GM12878 (cell line): ENCODE measurements around the gene TMEM201. TPM values are rescaled to one million over a fixed set of nuclear protein-coding genes. Genes with fewer than 3 reads are reported as not detected.
A peak's percentile ranks its signal among the peaks of the same experiment; 100 is the strongest.

ENCODE experiments used
- BRCA1 ChIP-seq: IDR thresholded peaks from 2 replicates; pipeline ENCODE4 v1.6.1; 2011; ENCODE audit warnings: low read depth, low read length, improper control_type of control experiment
- CHD1 ChIP-seq: IDR thresholded peaks from 2 replicates; pipeline ENCODE4 v1.6.1; 2012; ENCODE audit warnings: low read depth, low read length, improper control_type of control experiment
- FOXM1 ChIP-seq: IDR thresholded peaks from 2 replicates; pipeline ENCODE4 v1.6.1; 2012; ENCODE audit warnings: low read depth, mild to moderate bottlenecking, inconsistent platforms, low read length, moderate library complexity
- GATAD2B ChIP-seq: fragments of 450-650 bp; conservative IDR thresholded peaks from 2 replicates; pipeline ENCODE4 v1.6.1; 2017; ENCODE audit warnings: low read depth, mild to moderate bottlenecking, moderate library complexity
- KAT2A ChIP-seq: conservative IDR thresholded peaks from 2 replicates; pipeline ENCODE4 v1.6.1; 2011; ENCODE audit warnings: low read depth, low read length; ENCODE audit not compliant: control insufficient read depth
- KDM1A ChIP-seq: fragments of 200-600 bp; sonication (generic); IDR thresholded peaks from 2 replicates; pipeline ENCODE4 v1.6.1; 2016; ENCODE audit warnings: borderline replicate concordance
- MXI1 ChIP-seq: fragments of 150-350 bp; IDR thresholded peaks from 2 replicates; pipeline ENCODE4 v1.6.1; 2011; ENCODE audit warnings: low read depth, mild to moderate bottlenecking, inconsistent platforms, low read length, improper control_type of control experiment
- MYB ChIP-seq: fragments of 150-350 bp; IDR thresholded peaks from 2 replicates; pipeline ENCODE4 v1.6.1; 2014; ENCODE audit warnings: mild to moderate bottlenecking, low read depth, low read length, borderline replicate concordance
- NFXL1 ChIP-seq: fragments of 450-650 bp; IDR thresholded peaks from 2 replicates; pipeline ENCODE4 v1.6.1; 2017; ENCODE audit warnings: antibody characterized with exemption, mild to moderate bottlenecking, borderline replicate concordance
- SIX5 ChIP-seq: IDR thresholded peaks from 2 replicates; pipeline ENCODE4 v1.6.1; 2011; ENCODE audit warnings: mild to moderate bottlenecking, low read depth, low read length, moderate library complexity; ENCODE audit not compliant: severe bottlenecking
- polyA plus RNA-seq, 11 experiments: library from polyadenylated mRNA; depleted of rRNA in 4 of 11; unstranded in 6 of 11; stranded (reverse) in 5 of 11; fragments of >200 nt; fragmentation: Nextera tagmentation in 4 of 11; fragmentation: Illumina TruSeq in 1 of 11; extraction: Ambion mirVana in 4 of 11; extraction: Trizol in 1 of 11; gene quantifications; 1 replicate in 1 of 11; 2 replicates in 10 of 11; pipeline versions ENCODE4 v1.2.1 to v1.2.3, GENCODE V29; 2011 to 2016; ENCODE audit warnings: inconsistent platforms in 2 of 11, missing spikeins in 2 of 11, low read depth in 1 of 11
- total RNA-seq, 4 experiments: library from RNA; depleted of rRNA in 3 of 4; stranded (reverse); fragments of >200 nt in 3 of 4; fragmentation: Illumina TruSeq in 1 of 4; extraction: Trizol in 1 of 4; gene quantifications; 2 replicates each; pipeline versions ENCODE4 v1.2.1 to v1.2.3, GENCODE V29; 2013 to 2021
- TF ChIP-seq, protein P1 (sequence below): fragments of 450-650 bp; IDR thresholded peaks from 2 replicates; pipeline ENCODE4 v1.6.1; 2017; ENCODE audit warnings: antibody characterized with exemption, mild to moderate bottlenecking, moderate library complexity
- TF ChIP-seq, protein P2 (sequence below): fragments of 450-650 bp; formaldehyde crosslinking; IDR thresholded peaks from 2 replicates; pipeline ENCODE4 v1.5.0; 2022; ENCODE audit warnings: mild to moderate bottlenecking, missing genetic modification characterization
- TF ChIP-seq, protein P3 (sequence below): fragments of 450-650 bp; IDR thresholded peaks from 2 replicates; pipeline ENCODE4 v1.6.1; 2014; ENCODE audit warnings: mild to moderate bottlenecking
- TF ChIP-seq, protein P4 (sequence below): fragments of 450-650 bp; IDR thresholded peaks from 2 replicates; pipeline ENCODE4 v1.6.1; 2017; ENCODE audit warnings: mild to moderate bottlenecking, moderate library complexity

TMEM201 gene
- total and polyA plus RNA-seq, 10 of the 15 experiments (the other 5 are each of a cell fraction or from before 2014, with no cell fraction given) = 0.13 to 26.6 (median 6.1) TPM

DNA sequence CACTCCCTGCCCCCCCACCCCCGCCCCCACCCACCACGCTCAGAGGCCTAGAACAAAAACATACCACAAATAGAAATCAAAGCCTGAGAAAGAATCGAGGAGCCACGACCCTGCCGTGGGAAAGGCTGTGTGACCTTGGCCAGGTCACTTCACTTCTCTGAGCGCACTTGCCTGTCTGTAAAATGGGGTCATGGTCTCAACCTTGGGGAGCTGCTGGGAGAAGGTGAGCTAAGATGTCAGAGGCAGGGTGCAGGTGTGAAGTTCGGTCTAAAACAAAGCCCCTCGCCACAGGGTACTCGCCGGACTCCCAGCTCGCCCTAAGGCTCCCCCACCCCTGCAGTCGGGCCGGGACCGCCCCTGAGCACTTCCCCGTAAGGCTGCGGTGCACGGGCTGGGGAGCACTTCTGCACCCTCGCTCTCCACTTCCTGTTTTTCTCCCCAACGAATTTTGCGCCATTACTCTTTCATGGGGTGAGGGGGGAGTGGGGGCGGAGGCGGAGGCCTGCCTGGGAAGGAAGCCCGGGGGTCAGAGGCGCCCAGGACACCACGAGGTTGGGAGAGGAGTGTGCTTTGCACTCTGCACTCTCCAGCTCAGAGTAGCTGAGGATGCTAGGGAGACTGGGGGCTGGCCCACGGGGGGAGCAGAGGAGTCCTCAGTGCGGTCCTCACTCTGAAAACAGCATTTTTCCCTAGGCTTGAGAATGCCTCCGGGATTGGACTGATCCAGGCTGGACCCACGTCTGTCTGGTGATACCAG is 40.9 kb downstream of the TMEM201 start (continued):
- TF ChIP-seq, protein P1, sequence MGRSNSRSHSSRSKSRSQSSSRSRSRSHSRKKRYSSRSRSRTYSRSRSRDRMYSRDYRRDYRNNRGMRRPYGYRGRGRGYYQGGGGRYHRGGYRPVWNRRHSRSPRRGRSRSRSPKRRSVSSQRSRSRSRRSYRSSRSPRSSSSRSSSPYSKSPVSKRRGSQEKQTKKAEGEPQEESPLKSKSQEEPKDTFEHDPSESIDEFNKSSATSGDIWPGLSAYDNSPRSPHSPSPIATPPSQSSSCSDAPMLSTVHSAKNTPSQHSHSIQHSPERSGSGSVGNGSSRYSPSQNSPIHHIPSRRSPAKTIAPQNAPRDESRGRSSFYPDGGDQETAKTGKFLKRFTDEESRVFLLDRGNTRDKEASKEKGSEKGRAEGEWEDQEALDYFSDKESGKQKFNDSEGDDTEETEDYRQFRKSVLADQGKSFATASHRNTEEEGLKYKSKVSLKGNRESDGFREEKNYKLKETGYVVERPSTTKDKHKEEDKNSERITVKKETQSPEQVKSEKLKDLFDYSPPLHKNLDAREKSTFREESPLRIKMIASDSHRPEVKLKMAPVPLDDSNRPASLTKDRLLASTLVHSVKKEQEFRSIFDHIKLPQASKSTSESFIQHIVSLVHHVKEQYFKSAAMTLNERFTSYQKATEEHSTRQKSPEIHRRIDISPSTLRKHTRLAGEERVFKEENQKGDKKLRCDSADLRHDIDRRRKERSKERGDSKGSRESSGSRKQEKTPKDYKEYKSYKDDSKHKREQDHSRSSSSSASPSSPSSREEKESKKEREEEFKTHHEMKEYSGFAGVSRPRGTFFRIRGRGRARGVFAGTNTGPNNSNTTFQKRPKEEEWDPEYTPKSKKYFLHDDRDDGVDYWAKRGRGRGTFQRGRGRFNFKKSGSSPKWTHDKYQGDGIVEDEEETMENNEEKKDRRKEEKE = no peak
- TF ChIP-seq BRCA1 (no peak), KAT2A (no peak), KDM1A (peak; percentile 91; the same call in 1 of the 2 replicates), MYB (peak; percentile 77; the same call in 1 of the 2 replicates), FOXM1 (no peak), GATAD2B (peak; percentile 89), CHD1 (no peak; the same call in 1 of the 2 replicates), NFXL1 (peak; percentile 99), MXI1 (peak; percentile 16), SIX5 (no peak)
- TF ChIP-seq, protein P2, sequence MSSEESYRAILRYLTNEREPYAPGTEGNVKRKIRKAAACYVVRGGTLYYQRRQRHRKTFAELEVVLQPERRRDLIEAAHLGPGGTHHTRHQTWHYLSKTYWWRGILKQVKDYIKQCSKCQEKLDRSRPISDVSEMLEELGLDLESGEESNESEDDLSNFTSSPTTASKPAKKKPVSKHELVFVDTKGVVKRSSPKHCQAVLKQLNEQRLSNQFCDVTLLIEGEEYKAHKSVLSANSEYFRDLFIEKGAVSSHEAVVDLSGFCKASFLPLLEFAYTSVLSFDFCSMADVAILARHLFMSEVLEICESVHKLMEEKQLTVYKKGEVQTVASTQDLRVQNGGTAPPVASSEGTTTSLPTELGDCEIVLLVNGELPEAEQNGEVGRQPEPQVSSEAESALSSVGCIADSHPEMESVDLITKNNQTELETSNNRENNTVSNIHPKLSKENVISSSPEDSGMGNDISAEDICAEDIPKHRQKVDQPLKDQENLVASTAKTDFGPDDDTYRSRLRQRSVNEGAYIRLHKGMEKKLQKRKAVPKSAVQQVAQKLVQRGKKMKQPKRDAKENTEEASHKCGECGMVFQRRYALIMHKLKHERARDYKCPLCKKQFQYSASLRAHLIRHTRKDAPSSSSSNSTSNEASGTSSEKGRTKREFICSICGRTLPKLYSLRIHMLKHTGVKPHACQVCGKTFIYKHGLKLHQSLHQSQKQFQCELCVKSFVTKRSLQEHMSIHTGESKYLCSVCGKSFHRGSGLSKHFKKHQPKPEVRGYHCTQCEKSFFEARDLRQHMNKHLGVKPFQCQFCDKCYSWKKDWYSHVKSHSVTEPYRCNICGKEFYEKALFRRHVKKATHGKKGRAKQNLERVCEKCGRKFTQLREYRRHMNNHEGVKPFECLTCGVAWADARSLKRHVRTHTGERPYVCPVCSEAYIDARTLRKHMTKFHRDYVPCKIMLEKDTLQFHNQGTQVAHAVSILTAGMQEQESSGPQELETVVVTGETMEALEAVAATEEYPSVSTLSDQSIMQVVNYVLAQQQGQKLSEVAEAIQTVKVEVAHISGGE = no peak
- TF ChIP-seq, protein P3, sequence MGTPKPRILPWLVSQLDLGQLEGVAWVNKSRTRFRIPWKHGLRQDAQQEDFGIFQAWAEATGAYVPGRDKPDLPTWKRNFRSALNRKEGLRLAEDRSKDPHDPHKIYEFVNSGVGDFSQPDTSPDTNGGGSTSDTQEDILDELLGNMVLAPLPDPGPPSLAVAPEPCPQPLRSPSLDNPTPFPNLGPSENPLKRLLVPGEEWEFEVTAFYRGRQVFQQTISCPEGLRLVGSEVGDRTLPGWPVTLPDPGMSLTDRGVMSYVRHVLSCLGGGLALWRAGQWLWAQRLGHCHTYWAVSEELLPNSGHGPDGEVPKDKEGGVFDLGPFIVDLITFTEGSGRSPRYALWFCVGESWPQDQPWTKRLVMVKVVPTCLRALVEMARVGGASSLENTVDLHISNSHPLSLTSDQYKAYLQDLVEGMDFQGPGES = 0 out of 2 replicates have a peak, but pooled peaks have one; percentile 26
- TF ChIP-seq, protein P4, sequence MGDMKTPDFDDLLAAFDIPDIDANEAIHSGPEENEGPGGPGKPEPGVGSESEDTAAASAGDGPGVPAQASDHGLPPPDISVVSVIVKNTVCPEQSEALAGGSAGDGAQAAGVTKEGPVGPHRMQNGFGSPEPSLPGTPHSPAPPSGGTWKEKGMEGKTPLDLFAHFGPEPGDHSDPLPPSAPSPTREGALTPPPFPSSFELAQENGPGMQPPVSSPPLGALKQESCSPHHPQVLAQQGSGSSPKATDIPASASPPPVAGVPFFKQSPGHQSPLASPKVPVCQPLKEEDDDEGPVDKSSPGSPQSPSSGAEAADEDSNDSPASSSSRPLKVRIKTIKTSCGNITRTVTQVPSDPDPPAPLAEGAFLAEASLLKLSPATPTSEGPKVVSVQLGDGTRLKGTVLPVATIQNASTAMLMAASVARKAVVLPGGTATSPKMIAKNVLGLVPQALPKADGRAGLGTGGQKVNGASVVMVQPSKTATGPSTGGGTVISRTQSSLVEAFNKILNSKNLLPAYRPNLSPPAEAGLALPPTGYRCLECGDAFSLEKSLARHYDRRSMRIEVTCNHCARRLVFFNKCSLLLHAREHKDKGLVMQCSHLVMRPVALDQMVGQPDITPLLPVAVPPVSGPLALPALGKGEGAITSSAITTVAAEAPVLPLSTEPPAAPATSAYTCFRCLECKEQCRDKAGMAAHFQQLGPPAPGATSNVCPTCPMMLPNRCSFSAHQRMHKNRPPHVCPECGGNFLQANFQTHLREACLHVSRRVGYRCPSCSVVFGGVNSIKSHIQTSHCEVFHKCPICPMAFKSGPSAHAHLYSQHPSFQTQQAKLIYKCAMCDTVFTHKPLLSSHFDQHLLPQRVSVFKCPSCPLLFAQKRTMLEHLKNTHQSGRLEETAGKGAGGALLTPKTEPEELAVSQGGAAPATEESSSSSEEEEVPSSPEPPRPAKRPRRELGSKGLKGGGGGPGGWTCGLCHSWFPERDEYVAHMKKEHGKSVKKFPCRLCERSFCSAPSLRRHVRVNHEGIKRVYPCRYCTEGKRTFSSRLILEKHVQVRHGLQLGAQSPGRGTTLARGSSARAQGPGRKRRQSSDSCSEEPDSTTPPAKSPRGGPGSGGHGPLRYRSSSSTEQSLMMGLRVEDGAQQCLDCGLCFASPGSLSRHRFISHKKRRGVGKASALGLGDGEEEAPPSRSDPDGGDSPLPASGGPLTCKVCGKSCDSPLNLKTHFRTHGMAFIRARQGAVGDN = peak; percentile 22; the same call in 1 of the 2 replicates
